Activated CD4-positive, alpha-beta T cell treated with anti-CD3 and anti-CD28 coated beads, Interleukin-2, amount 50 U/mL, for 1 hour (primary cell): ENCODE measurements around the gene BCKDHA.
"Not testable (repeated sequence)": the region's sequence is repeated elsewhere in the genome, so short reads cannot be mapped to it uniquely, and the experiment has no call there.

Source experiments
- DNase-seq: peaks from one replicate; pipeline ENCODE4 v3.0.0-alpha.2; 2020

BCKDHA gene

GRCh38 chr19:41452584-41453275 is 55.1 kb downstream of the BCKDHA start:
- DNase-seq, result no peak

DNA sequence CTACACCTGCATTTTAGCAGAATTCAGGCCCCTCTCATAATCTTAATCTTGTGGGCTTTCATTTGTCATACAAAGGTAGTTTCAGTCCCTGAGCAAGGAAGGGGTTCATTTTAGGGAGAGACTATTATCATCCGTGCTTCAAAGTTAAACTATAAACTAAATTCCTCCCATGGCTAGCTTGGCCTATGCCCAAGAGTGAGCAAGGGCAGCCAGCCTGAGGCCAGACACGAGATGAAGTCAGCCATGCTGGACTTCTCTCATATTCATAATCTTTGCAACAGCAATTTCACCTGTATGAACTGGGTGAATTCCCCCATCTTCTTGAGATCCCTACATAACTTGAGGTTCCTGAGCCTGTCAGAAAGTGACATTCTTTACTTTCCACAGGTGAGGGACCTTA is 58.3 kb downstream of the BCKDHA start:
- no peak for DNase-seq

- no peak for DNase-seq
Measured at GRCh38 chr19:41456342-41456918, 58.8 kb downstream of the BCKDHA start.

GRCh38 chr19:41457241-41457640 is 59.6 kb downstream of the BCKDHA start:
- no peak for DNase-seq

GRCh38 chr19:41462497-41462896 is 64.9 kb downstream of the BCKDHA start:
- DNase-seq, result no peak

- not testable (repeated sequence) for DNase-seq
Measured at GRCh38 chr19:41463257-41464256, 65.9 kb downstream of the BCKDHA start.
